Esophagus squamous epithelium (tissue), 4 donors: ENCODE measurements around the gene RAPGEF5.

Source experiments
- CTCF ChIP-seq, 6 experiments: fragments of 450-650 bp in 4 of 6; fragments of 200-600 bp in 2 of 6; sonication (generic) in 2 of 6; IDR thresholded peaks; one replicate each; pipeline ENCODE4 v1.5.1; 2016 to 2019; ENCODE audit warnings: antibody characterized with exemption in 6 of 6, mild to moderate bottlenecking in 4 of 6, moderate library complexity in 4 of 6
- POLR2A ChIP-seq, 4 donors: fragments of 450-650 bp; IDR thresholded peaks; one replicate each; pipeline ENCODE4 v1.6.1; 2017; ENCODE audit warnings: antibody characterized with exemption in 4 of 4, mild to moderate bottlenecking in 4 of 4, moderate library complexity in 3 of 4

GRCh38 chr7:22088827-22089226, 268.1 kb downstream of the RAPGEF5 start:
- no peak for TF ChIP-seq CTCF (IDR thresholded peaks at IDR 0.05)
- no peak for TF ChIP-seq POLR2A (IDR thresholded peaks at IDR 0.05)
